H9 (cell line): ENCODE results near the gene TBATA. TPM values are rescaled to one million over a fixed set of nuclear protein-coding genes. Genes with fewer than 3 reads are reported as not detected.

Source experiments
- DNase-seq: peaks from one replicate; pipeline ENCODE4 v3.0.0-alpha.2; 2017
- H2AFZ ChIP-seq: one replicate; pipeline ENCODE4 v1.6.1; 2013; ENCODE audit warnings: mild to moderate bottlenecking, low read length, control low read depth, moderate library complexity
- H2AK5ac ChIP-seq: 2 replicates; pipeline ENCODE4 v1.6.1; 2013; ENCODE audit warnings: low read length, control low read depth, mixed read lengths; ENCODE audit not compliant: insufficient read length
- H2BK120ac ChIP-seq: one replicate; pipeline ENCODE4 v1.6.1; 2013; ENCODE audit warnings: low read depth, mild to moderate bottlenecking, low read length, control low read depth, inconsistent platforms; ENCODE audit not compliant: poor library complexity, severe bottlenecking
- H2BK12ac ChIP-seq: 2 replicates; pipeline ENCODE4 v1.6.1; 2013; ENCODE audit warnings: low read length, control low read depth, mixed read lengths, low read depth; ENCODE audit not compliant: insufficient read length
- H2BK15ac ChIP-seq: 2 replicates; pipeline ENCODE4 v1.6.1; 2013; ENCODE audit warnings: low read depth, low read length, control low read depth
- H2BK20ac ChIP-seq: one replicate; pipeline ENCODE4 v1.6.1; 2013; ENCODE audit warnings: low read depth, mild to moderate bottlenecking, low read length, control low read depth, inconsistent platforms; ENCODE audit not compliant: poor library complexity, severe bottlenecking
- H2BK5ac ChIP-seq: 2 replicates; pipeline ENCODE4 v1.6.1; 2013; ENCODE audit warnings: low read length, control low read depth, mixed read lengths; ENCODE audit not compliant: insufficient read length
- H3K14ac ChIP-seq: 2 replicates; pipeline ENCODE4 v1.6.1; 2013; ENCODE audit warnings: low read length, control low read depth; ENCODE audit not compliant: insufficient read depth
- H3K18ac ChIP-seq: 2 replicates; pipeline ENCODE4 v1.6.1; 2013; ENCODE audit warnings: low read depth, mild to moderate bottlenecking, mixed read lengths, low read length, control low read depth; ENCODE audit not compliant: insufficient read length
- H3K23ac ChIP-seq: 2 replicates; pipeline ENCODE4 v1.6.1; 2013; ENCODE audit warnings: low read length, control low read depth, mixed read lengths, low read depth; ENCODE audit not compliant: insufficient read length
- H3K23me2 ChIP-seq: 2 replicates; pipeline ENCODE4 v1.6.1; 2013; ENCODE audit warnings: low read depth, mild to moderate bottlenecking, mixed read lengths, low read length, control low read depth; ENCODE audit not compliant: insufficient read length, poor library complexity, severe bottlenecking
- H3K27ac ChIP-seq: 2 replicates; pipeline ENCODE4 v1.5.1; 2013; ENCODE audit warnings: low read length, control low read depth, mixed read lengths, low read depth; ENCODE audit not compliant: insufficient read length
- H3K27me3 ChIP-seq: 2 replicates; pipeline ENCODE4 v1.6.1; 2013; ENCODE audit warnings: low read length, control low read depth, inconsistent platforms; ENCODE audit not compliant: insufficient read depth
- H3K4ac ChIP-seq: 2 replicates; pipeline ENCODE4 v1.6.1; 2013; ENCODE audit warnings: low read depth, mild to moderate bottlenecking, control low read depth, inconsistent platforms, low read length, moderate library complexity
- H3K4me1 ChIP-seq: 2 replicates; pipeline ENCODE4 v1.6.1; 2013; ENCODE audit warnings: low read length, control low read depth, inconsistent platforms; ENCODE audit not compliant: insufficient read depth
- H3K4me2 ChIP-seq: 2 replicates; pipeline ENCODE4 v1.6.1; 2013; ENCODE audit warnings: low read length, control low read depth, mixed read lengths; ENCODE audit not compliant: insufficient read length, insufficient read depth
- H3K56ac ChIP-seq: 2 replicates; pipeline ENCODE4 v1.6.1; 2013; ENCODE audit warnings: low read depth, mild to moderate bottlenecking, mixed read lengths, low read length, control low read depth; ENCODE audit not compliant: insufficient read length
- H3K79me1 ChIP-seq: 2 replicates; pipeline ENCODE4 v1.6.1; 2013; ENCODE audit warnings: low read depth, mild to moderate bottlenecking, moderate library complexity, low read length, control low read depth, inconsistent platforms; ENCODE audit not compliant: insufficient read depth, poor library complexity, severe bottlenecking
- H3K79me2 ChIP-seq: 2 replicates; pipeline ENCODE4 v1.6.1; 2013; ENCODE audit warnings: low read length, control low read depth, inconsistent platforms; ENCODE audit not compliant: insufficient read depth
- H3K9ac ChIP-seq: 2 replicates; pipeline ENCODE4 v1.6.1; 2013; ENCODE audit warnings: low read length, control low read depth, mixed read lengths; ENCODE audit not compliant: insufficient read length; ENCODE audit errors: extremely low read depth
- H3K9me3 ChIP-seq: one replicate; pipeline ENCODE4 v1.6.1; 2013; ENCODE audit warnings: low read depth, low read length, inconsistent platforms; ENCODE audit not compliant: control insufficient read depth
- H3T11ph ChIP-seq: one replicate; pipeline ENCODE4 v1.6.1; 2013; ENCODE audit warnings: mild to moderate bottlenecking, low read length, control low read depth, inconsistent platforms
- H4K20me1 ChIP-seq: one replicate; pipeline ENCODE4 v1.6.1; 2013; ENCODE audit not compliant: control insufficient read depth, insufficient read length, insufficient read depth
- H4K5ac ChIP-seq: 2 replicates; pipeline ENCODE4 v1.6.1; 2013; ENCODE audit warnings: low read depth, mild to moderate bottlenecking, mixed read lengths, low read length, control low read depth; ENCODE audit not compliant: insufficient read length
- H4K8ac ChIP-seq: replicated peaks from 2 replicates; pipeline ENCODE4 v1.6.1; 2013; ENCODE audit warnings: low read length, control low read depth, mixed read lengths, low read depth; ENCODE audit not compliant: insufficient read length
- H4K91ac ChIP-seq: 2 replicates; pipeline ENCODE4 v1.6.1; 2013; ENCODE audit warnings: low read depth, mild to moderate bottlenecking, moderate library complexity, mixed read lengths, low read length, control low read depth; ENCODE audit not compliant: insufficient read length
- H3K27ac Mint-ChIP-seq, 3 experiments: 2 replicates in 2 of 3; 3 replicates in 1 of 3; pipeline ENCODE4 v1.8.0; 2020 to 2021; ENCODE audit warnings: mixed read lengths in 3 of 3, mild to moderate bottlenecking in 1 of 3, moderate library complexity in 1 of 3
- H3K27me3 Mint-ChIP-seq: 2 replicates; pipeline ENCODE4 v1.8.0; 2021; ENCODE audit warnings: low read depth, mild to moderate bottlenecking, moderate library complexity, mixed read lengths
- H3K36me3 Mint-ChIP-seq, 3 experiments: 2 replicates in 2 of 3; 3 replicates in 1 of 3; pipeline ENCODE4 v1.8.0; 2020 to 2021; ENCODE audit warnings: low read depth in 3 of 3, mixed read lengths in 3 of 3; ENCODE audit not compliant: insufficient read depth in 1 of 3
- H3K4me1 Mint-ChIP-seq, 2 experiments: 2 replicates each; pipeline ENCODE4 v1.8.0; 2020; ENCODE audit warnings: mixed read lengths in 2 of 2
- H3K4me3 Mint-ChIP-seq, 2 experiments: 2 replicates in 1 of 2; 3 replicates in 1 of 2; pipeline ENCODE4 v1.8.0; 2020 to 2021; ENCODE audit warnings: mild to moderate bottlenecking in 2 of 2, mixed read lengths in 2 of 2, moderate library complexity in 1 of 2
- H3K9me3 Mint-ChIP-seq, 2 experiments: 2 replicates in 1 of 2; 3 replicates in 1 of 2; pipeline ENCODE4 v1.8.0; 2020; ENCODE audit warnings: mild to moderate bottlenecking in 2 of 2, mixed read lengths in 2 of 2, moderate library complexity in 1 of 2
- WGBS: extraction: QIAGEN DNeasy Blood & Tissue Kit; methylation state at CpG from one replicate; pipeline ENCODE4 v1.1.7; 2013; ENCODE audit warnings: missing lambda C conversion rate, low lambda C conversion rate, mixed read lengths; ENCODE audit not compliant: insufficient read length; ENCODE audit errors: extremely low coverage; 5-methylcytosine and 5-hydroxymethylcytosine counted together
- total RNA-seq: library from RNA; stranded (reverse); gene quantifications from 2 replicates; pipeline ENCODE4 v1.2.1, GENCODE V29; 2021
- TF ChIP-seq, protein P1 (sequence below): fragments of 200-600 bp; sonication (generic); conservative IDR thresholded peaks from 3 replicates; pipeline ENCODE4 v1.8.0; 2021; ENCODE audit warnings: antibody characterized with exemption, mild to moderate bottlenecking

The TBATA gene
- total RNA-seq, 1 experiment from 2014 or later = not detected

DNA sequence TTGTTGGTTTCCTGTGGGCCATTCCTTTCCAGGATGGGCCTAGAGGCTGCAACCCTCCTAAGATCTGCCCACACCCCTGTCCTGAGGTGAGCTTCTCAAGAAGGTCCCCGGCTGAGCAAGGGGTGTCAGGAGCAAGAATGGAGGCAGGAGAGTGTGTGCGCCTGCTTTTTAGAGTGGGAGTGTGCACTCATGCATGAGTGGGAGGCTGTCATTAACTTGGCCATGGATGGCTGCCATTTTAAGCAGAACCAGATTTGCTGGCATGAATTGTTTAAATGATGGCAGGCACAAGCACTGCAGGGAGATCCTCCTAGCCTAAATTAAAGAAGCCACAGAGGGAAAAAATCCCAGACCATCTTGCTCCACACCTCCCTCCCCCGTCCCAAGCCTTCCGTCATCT, 27.6 kb upstream of the TBATA start:
- no peak overlapping the region for H4K5ac ChIP-seq
- H3K4me1 Mint-ChIP-seq = peaks cover 23 to 24% of the 10 kb centered on the region in 2 experiments
- H2BK120ac ChIP-seq = no peak overlapping the region
- H3K79me2 ChIP-seq = peaks cover 3% of the 10 kb centered on the region; the same call in 1 of the 2 replicates
- H3K9ac ChIP-seq = no peak overlapping the region
- H3K27me3 ChIP-seq = no peaks in the 10 kb centered on the region
- peaks cover 5% of the 10 kb centered on the region for H3K23me2 ChIP-seq
- H2BK20ac ChIP-seq = no peak overlapping the region
- WGBS = no CpG with 5 or more reads among the region's 4 CpGs
- no peak overlapping the region for H3K4me3 Mint-ChIP-seq
- no peaks in the 10 kb centered on the region for H3K79me1 ChIP-seq
- no peak overlapping the region for H3K27ac Mint-ChIP-seq
- H3K14ac ChIP-seq = no peak overlapping the region
- no peak overlapping the region for H2BK5ac ChIP-seq
- H2AFZ ChIP-seq = no peak overlapping the region
- H3K4ac ChIP-seq = no peak overlapping the region
- H3K9me3 Mint-ChIP-seq = no peaks in the 10 kb centered on the region
- H3K36me3 Mint-ChIP-seq = peaks cover 5 to 6% (median 5%) of the 10 kb centered on the region in 3 experiments; a peak in 5 of 7 replicates
- no peaks in the 10 kb centered on the region for H3K9me3 ChIP-seq
- no peaks in the 10 kb centered on the region for H4K20me1 ChIP-seq
- TF ChIP-seq, protein P1, sequence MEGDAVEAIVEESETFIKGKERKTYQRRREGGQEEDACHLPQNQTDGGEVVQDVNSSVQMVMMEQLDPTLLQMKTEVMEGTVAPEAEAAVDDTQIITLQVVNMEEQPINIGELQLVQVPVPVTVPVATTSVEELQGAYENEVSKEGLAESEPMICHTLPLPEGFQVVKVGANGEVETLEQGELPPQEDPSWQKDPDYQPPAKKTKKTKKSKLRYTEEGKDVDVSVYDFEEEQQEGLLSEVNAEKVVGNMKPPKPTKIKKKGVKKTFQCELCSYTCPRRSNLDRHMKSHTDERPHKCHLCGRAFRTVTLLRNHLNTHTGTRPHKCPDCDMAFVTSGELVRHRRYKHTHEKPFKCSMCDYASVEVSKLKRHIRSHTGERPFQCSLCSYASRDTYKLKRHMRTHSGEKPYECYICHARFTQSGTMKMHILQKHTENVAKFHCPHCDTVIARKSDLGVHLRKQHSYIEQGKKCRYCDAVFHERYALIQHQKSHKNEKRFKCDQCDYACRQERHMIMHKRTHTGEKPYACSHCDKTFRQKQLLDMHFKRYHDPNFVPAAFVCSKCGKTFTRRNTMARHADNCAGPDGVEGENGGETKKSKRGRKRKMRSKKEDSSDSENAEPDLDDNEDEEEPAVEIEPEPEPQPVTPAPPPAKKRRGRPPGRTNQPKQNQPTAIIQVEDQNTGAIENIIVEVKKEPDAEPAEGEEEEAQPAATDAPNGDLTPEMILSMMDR = no peak
- H3K27me3 Mint-ChIP-seq = no peaks in the 10 kb centered on the region; the same call in 1 of the 2 replicates
- no peak overlapping the region for H3K18ac ChIP-seq
- no peak overlapping the region for H2AK5ac ChIP-seq
- DNase-seq = no peak
- no peak overlapping the region for H3K27ac ChIP-seq
- H3K56ac ChIP-seq = no peak overlapping the region
- H4K91ac ChIP-seq = no peak overlapping the region
- H3T11ph ChIP-seq = no peak overlapping the region
- H4K8ac ChIP-seq = no peak overlapping the region
- H2BK15ac ChIP-seq = no peak overlapping the region
- H2BK12ac ChIP-seq = no peak overlapping the region
- no peak overlapping the region for H3K4me2 ChIP-seq
- no peaks in the 10 kb centered on the region for H3K4me1 ChIP-seq
- H3K23ac ChIP-seq = no peak overlapping the region
